Measurements from ENCODE around the gene AKT1S1.

The AKT1S1 gene

GRCh38 chr19:49855277-49855675 is 21.9 kb downstream of the AKT1S1 start:
- no peak for DNase-seq (ENCODE audit: low read depth in 2 of 2, low spot score in 1 of 2)

- DNase-seq (ENCODE audit: low read depth in 2 of 2, low spot score in 1 of 2), result no peak
Measured at GRCh38 chr19:49854378-49855263, 22.5 kb downstream of the AKT1S1 start.

GRCh38 chr19:49853852-49854377 is 23.2 kb downstream of the AKT1S1 start:
- no peak for DNase-seq (ENCODE audit: low read depth in 2 of 2, low spot score in 1 of 2)

- DNase-seq (ENCODE audit: low read depth in 2 of 2, low spot score in 1 of 2), result no peak
Measured at GRCh38 chr19:49852631-49853126, 24.5 kb downstream of the AKT1S1 start.

- no peak for DNase-seq (ENCODE audit: low read depth in 2 of 2, low spot score in 1 of 2)
Measured at GRCh38 chr19:49851456-49852259, 25.5 kb downstream of the AKT1S1 start.

GRCh38 chr19:49850487-49851342 is 26.4 kb downstream of the AKT1S1 start, which contains the start of gene PTOV1:
TSS of gene PTOV1 (plus strand) at chr19:49851159.
- DNase-seq (ENCODE audit: low read depth in 2 of 2, low spot score in 1 of 2), result peak; percentile 69 to 73

- no peak for DNase-seq (ENCODE audit: low read depth in 2 of 2, low spot score in 1 of 2)
Measured at GRCh38 chr19:49850221-49850486, 27.0 kb downstream of the AKT1S1 start.

GRCh38 chr19:49849433-49850220 is 27.5 kb downstream of the AKT1S1 start:
- DNase-seq (ENCODE audit: low read depth in 2 of 2, low spot score in 1 of 2), result no peak

GRCh38 chr19:49848938-49849337 is 28.2 kb downstream of the AKT1S1 start:
- DNase-seq (ENCODE audit: low read depth in 2 of 2, low spot score in 1 of 2), result no peak

- no peak for DNase-seq (ENCODE audit: low read depth in 2 of 2, low spot score in 1 of 2)
Measured at GRCh38 chr19:49847731-49848696, 29.1 kb downstream of the AKT1S1 start.

- no peak for DNase-seq (ENCODE audit: low read depth in 2 of 2, low spot score in 1 of 2)
Measured at GRCh38 chr19:49846408-49846807, 30.7 kb downstream of the AKT1S1 start.

GRCh38 chr19:49845414-49845813 is 31.7 kb downstream of the AKT1S1 start:
- no peak for DNase-seq (ENCODE audit: low read depth in 2 of 2, low spot score in 1 of 2)

- no peak for DNase-seq (ENCODE audit: low read depth in 2 of 2, low spot score in 1 of 2)
Measured at GRCh38 chr19:49844138-49845095, 32.7 kb downstream of the AKT1S1 start.

- no peak for DNase-seq (ENCODE audit: low read depth in 2 of 2, low spot score in 1 of 2)
Measured at GRCh38 chr19:49843265-49843664, 33.9 kb downstream of the AKT1S1 start.

GRCh38 chr19:49840736-49841249 is 36.4 kb downstream of the AKT1S1 start:
- DNase-seq (ENCODE audit: low read depth in 2 of 2, low spot score in 1 of 2), result no peak

- DNase-seq (ENCODE audit: low read depth in 2 of 2, low spot score in 1 of 2), result no peak
Measured at GRCh38 chr19:49840321-49840720, 36.8 kb downstream of the AKT1S1 start.

- no peak for DNase-seq (ENCODE audit: low read depth in 2 of 2, low spot score in 1 of 2)
Measured at GRCh38 chr19:49839713-49840112, 37.4 kb downstream of the AKT1S1 start.
